Peyer's patch (tissue), 4 donors: ENCODE results near the gene MAGEH1.
"Not testable (repeated sequence)": the region's sequence is repeated elsewhere in the genome, so short reads cannot be mapped to it uniquely, and the experiment has no call there.

Source experiments
- CTCF ChIP-seq, 6 experiments: fragments of 450-650 bp in 4 of 6; fragments of 200-600 bp in 2 of 6; sonication (generic) in 1 of 6; IDR thresholded peaks; one replicate each; pipeline ENCODE4 v1.5.1; 2017 to 2019; ENCODE audit warnings: antibody characterized with exemption in 6 of 6, mild to moderate bottlenecking in 3 of 6, moderate library complexity in 1 of 6
- POLR2A ChIP-seq, 2 donors: fragments of 450-650 bp; IDR thresholded peaks; one replicate each; pipeline ENCODE4 v1.5.1; 2017; ENCODE audit warnings: antibody characterized with exemption in 2 of 2, mild to moderate bottlenecking in 2 of 2, moderate library complexity in 2 of 2

GRCh38 chrX:55443468-55443867, 8.5 kb upstream of the MAGEH1 start:
- TF ChIP-seq POLR2A, CTCF (IDR thresholded peaks at IDR 0.05): not testable (repeated sequence)
